Activated CD4-positive, alpha-beta memory T cell treated with anti-CD3 and anti-CD28 coated beads, Interleukin-2, amount 10 ng/mL, durations not matched to agents 7 days and 5 days (primary cell): ENCODE measurements around the gene UBE2D2. TPM values are rescaled to one million over a fixed set of nuclear protein-coding genes. Genes with fewer than 3 reads are reported as not detected.

ENCODE experiments used
- CTCF ChIA-PET: fragments of 350-600 bp; sonication (Branson Sonifier 250); formaldehyde crosslinking; loops from one replicate; lab custom pipeline; 2021; ENCODE audit warnings: antibody characterized with exemption, inconsistent platforms; lab: Charles Lee
- POLR2A ChIA-PET: fragments of 350-600 bp; sonication (Branson Sonifier 250); formaldehyde crosslinking; loops from one replicate; lab custom pipeline; 2021; ENCODE audit warnings: antibody characterized with exemption; lab: Charles Lee
- DNase-seq: peaks from one replicate; pipeline ENCODE4 v3.0.0-alpha.2; 2020
- H3K27ac Mint-ChIP-seq: one replicate; pipeline ENCODE4 v1.8.0; 2021; ENCODE audit warnings: mild to moderate bottlenecking, mixed read lengths
- H3K27me3 Mint-ChIP-seq: one replicate; pipeline ENCODE4 v1.8.0; 2021; ENCODE audit warnings: mixed read lengths
- H3K36me3 Mint-ChIP-seq: one replicate; pipeline ENCODE4 v1.8.0; 2021; ENCODE audit warnings: low read depth, mixed read lengths
- H3K4me1 Mint-ChIP-seq: one replicate; pipeline ENCODE4 v1.8.0; 2021; ENCODE audit warnings: mixed read lengths
- H3K4me3 Mint-ChIP-seq: one replicate; pipeline ENCODE4 v1.8.0; 2021; ENCODE audit warnings: mild to moderate bottlenecking, mixed read lengths
- H3K9me3 Mint-ChIP-seq: one replicate; pipeline ENCODE4 v1.8.0; 2021; ENCODE audit warnings: mixed read lengths
- total RNA-seq, 2 experiments: library from RNA; stranded (reverse); gene quantifications; one replicate each; pipeline ENCODE4 v1.2.3, GENCODE V29; 2021

Gene UBE2D2
- total RNA-seq, 2 experiments from 2014 or later, result 241 to 244 TPM

DNA sequence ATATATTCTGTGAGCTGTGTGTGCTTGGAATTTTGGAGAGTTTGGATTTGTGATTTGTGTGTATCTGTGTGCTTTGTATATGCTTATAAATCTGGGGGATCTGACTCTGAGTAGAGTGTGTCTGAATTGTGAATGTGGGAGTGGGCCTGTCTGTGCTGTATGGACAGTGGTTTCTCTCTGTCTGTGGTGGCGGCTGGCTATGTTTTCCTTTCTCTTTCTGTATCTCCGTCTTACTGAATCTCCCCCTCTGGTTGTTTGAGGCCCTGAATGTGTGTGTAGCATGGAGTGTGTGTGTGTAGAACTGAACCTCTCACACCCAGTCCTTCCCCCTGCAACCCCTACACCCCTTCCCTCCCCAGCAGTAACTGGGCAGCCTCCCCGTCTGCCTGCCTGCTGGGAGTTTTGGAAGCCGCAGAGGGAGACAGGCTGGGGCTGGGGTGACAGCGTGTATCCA is 91.7 kb downstream of the UBE2D2 start:
- Mint-ChIP-seq H3K27ac (no peak overlapping the region), H3K27me3 (peaks cover 38% of the 10 kb centered on the region), H3K4me3 (no peak overlapping the region), H3K36me3 (no peaks in the 10 kb centered on the region), H3K4me1 (peaks cover 33% of the 10 kb centered on the region), H3K9me3 (no peaks in the 10 kb centered on the region)
- ChIA-PET POLR2A (interaction anchor here (1.0 to 1.1 kb wide), 2 partner anchors 48 to 238 kb away, joined by 3 read pairs; no protein-coding TSS in a partner anchor), CTCF (interaction anchor here (1.4 kb wide), 1 partner anchor 19 kb away, joined by 9 read pairs; no protein-coding TSS in a partner anchor)
- DNase-seq, result no peak

DNA sequence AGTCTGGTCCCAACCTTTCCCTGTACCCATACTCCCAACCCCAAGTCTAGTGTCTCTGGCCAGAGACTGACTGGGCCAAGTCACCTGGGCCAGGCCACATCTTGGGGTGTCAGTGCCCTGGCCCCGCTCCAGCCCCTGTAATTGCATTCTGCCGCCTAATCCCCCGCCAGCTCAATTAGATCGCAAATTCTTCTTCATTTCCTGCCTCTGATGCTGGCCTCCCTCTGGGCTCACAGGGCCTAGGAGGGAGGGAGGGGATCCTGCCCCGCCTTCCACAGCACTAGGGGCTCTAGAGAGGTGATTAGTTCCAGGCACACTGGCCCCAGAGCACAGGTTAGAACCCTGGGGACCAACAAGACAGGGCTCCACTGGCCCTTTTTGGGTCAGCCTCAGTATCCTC is 92.5 kb downstream of the UBE2D2 start:
- no peak overlapping the region for H3K4me3 Mint-ChIP-seq
- POLR2A ChIA-PET, result interaction anchor here (1.1 to 1.8 kb wide), 2 partner anchors 9 to 47 kb away, joined by 3 to 4 read pairs; no protein-coding TSS in a partner anchor
- no peak overlapping the region for H3K27ac Mint-ChIP-seq
- H3K9me3 Mint-ChIP-seq, result no peaks in the 10 kb centered on the region
- no peak for DNase-seq
- peaks cover 32% of the 10 kb centered on the region for H3K4me1 Mint-ChIP-seq
- peaks cover 37% of the 10 kb centered on the region for H3K27me3 Mint-ChIP-seq
- H3K36me3 Mint-ChIP-seq, result no peaks in the 10 kb centered on the region
- CTCF ChIA-PET, result interaction anchor here (1.0 to 1.1 kb wide), 2 partner anchors 18 to 20 kb away, joined by 3 read pairs; no protein-coding TSS in a partner anchor

DNA sequence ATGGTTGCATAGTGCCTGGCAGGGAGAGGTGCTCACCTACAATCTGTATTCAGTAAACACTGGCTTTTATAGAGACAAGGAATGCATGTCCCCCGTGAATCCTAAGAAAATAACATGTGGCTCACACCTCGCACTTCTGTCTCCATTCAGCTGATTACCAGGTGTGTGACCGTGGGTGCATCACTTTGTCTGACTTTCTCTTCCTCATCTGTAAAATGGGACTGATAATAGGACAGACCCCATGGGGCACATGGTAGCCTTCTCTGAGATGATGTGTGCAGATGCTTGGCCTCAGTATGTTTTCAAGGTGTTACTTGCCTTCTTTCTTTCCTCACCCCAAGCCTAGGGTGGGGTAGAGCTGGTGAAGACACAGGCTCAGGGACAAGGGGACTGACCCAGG is 93.3 kb downstream of the UBE2D2 start:
- no peak overlapping the region for H3K27ac Mint-ChIP-seq
- ChIA-PET POLR2A (interaction anchor here (0.6 to 1.8 kb wide), 4 partner anchors 10 to 75 kb away, joined by 3 to 4 read pairs (median 3); no protein-coding TSS in a partner anchor), CTCF (interaction anchor here (1.1 to 1.2 kb wide), 2 partner anchors 12 to 21 kb away, joined by 3 to 4 read pairs; no protein-coding TSS in a partner anchor)
- no peaks in the 10 kb centered on the region for H3K9me3 Mint-ChIP-seq
- H3K4me1 Mint-ChIP-seq, result peaks cover 29% of the 10 kb centered on the region
- no peaks in the 10 kb centered on the region for H3K36me3 Mint-ChIP-seq
- peaks cover 33% of the 10 kb centered on the region for H3K27me3 Mint-ChIP-seq
- DNase-seq, result no peak
- no peak overlapping the region for H3K4me3 Mint-ChIP-seq

DNA sequence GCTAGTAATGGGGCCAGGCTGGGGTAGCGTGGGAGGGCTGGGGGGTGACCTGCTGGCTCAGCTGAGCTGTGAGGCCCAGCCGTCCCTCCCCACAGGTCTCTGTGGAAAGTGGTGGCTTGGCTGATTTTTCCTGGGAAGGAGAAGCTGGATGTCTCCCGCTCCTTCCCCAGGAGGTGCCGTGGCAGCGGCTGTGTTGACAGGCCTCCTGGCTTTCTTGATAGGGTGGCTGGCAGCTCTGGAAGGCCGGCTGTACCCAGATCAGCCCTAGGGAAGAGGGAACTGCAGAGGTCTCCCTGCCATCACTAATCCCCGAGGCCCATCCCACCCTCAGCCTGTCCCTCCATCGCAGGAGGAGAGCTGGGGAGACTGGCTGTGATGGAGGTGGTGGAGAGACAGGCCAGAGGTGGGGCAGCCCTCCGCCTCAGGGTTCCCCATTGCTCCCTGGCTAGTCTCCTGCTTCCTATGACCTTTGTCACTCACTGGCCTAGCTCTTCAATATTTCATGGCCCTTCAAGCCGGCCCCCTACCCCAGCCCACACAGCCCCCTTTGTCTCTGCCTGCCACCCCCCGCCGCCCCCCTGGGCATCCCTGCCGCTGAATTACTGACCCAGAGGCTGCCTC is 93.8 kb downstream of the UBE2D2 start:
- CTCF ChIA-PET, result interaction anchor here (0.6 to 1.2 kb wide), 3 partner anchors 12 to 62 kb away, joined by 3 to 4 read pairs (median 3); no protein-coding TSS in a partner anchor
- Mint-ChIP-seq H3K4me1 (peaks cover 23% of the 10 kb centered on the region), H3K27ac (no peak overlapping the region), H3K9me3 (no peaks in the 10 kb centered on the region), H3K27me3 (peaks cover 28% of the 10 kb centered on the region), H3K36me3 (no peaks in the 10 kb centered on the region), H3K4me3 (no peak overlapping the region)
- DNase-seq, result no peak
- POLR2A ChIA-PET, result interaction anchor here (1.2 to 1.8 kb wide), 3 partner anchors 10 to 22 kb away, joined by 3 to 4 read pairs (median 3); no protein-coding TSS in a partner anchor

DNA sequence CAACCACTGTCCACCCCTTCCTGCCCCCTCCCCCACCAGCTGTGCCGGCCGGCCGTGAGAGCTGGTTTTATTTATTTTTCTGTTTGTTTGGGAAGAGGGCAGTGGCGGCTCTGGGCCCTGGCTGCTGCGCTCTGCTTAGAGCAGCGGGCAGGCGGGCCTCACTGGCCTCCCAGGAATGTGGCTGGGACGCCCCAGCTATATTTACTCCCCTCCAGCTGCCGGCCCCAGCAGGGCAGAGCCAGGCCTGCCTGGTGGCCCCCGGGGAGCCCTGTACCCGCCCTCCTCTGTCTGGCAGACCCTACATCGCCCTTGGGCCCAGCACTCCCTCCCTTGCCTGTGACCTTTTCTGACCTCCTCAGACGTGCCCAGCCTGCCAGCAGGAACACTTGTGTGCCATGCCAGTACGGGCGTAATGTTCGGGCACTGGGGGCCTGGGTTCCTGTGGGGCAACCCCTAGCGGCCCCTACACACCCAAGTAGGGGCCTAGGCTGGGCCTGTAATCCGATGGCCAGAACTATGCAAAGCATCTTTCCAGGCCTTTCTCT is 94.7 kb downstream of the UBE2D2 start:
- Mint-ChIP-seq H3K27me3 (peaks cover 22% of the 10 kb centered on the region), H3K9me3 (no peaks in the 10 kb centered on the region), H3K36me3 (no peaks in the 10 kb centered on the region), H3K4me3 (no peak overlapping the region), H3K4me1 (peaks cover 22% of the 10 kb centered on the region), H3K27ac (no peak overlapping the region)
- ChIA-PET POLR2A (no interaction called here), CTCF (interaction anchor here (0.6 kb wide), 1 partner anchor 61 kb away, joined by 3 read pairs; no protein-coding TSS in a partner anchor)
- DNase-seq, result no peak

DNA sequence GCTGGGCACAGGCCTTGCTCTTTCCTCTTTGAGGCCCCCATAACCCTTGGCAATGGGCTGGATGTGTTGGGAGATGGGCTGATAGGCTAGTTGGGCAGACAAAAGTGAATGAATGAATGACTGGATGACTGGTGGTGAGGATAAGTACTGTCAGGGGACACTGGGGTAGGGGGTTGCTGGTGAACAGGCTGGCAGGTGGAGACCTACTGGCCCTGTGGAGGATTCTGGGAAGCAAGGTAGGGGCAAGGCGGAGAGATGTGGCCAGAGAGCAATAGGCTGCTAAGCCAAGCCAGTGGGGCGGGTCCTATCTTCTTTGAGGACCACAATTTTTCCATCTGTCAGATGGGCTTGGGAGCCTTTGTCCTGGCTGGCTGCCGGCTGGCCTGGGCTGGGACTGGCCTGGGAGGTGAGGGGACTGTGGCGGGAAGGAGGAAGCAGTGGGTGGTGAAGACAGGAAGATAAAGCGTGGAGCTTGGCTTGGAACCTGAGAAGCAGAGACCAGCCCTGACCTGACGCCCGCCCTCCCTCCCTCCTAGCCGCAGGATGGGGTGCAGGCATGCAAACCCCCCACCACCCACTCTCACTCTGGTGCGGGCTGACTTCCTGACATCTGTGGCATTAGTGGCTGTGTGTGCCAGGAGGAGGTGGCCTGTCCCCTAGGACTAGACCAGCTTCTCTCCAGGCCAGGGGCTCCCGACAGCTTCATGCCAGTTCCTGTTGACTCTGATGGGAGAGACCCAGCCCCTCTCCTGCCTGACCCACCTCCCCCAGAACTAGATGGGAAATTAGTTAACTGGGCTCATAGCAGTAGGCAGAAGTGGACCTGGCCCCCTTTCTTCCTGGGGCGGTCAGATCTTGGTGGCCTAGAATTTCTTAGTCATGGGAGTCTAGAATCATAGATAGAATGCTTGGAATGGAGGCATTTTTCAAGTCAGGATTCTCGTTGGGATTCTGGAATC is 96.5 kb downstream of the UBE2D2 start:
- Mint-ChIP-seq H3K27me3 (peaks cover 4% of the 10 kb centered on the region), H3K9me3 (no peaks in the 10 kb centered on the region), H3K36me3 (no peaks in the 10 kb centered on the region), H3K4me1 (peaks cover 7% of the 10 kb centered on the region), H3K27ac (no peak overlapping the region), H3K4me3 (no peak overlapping the region)
- no peak for DNase-seq
- ChIA-PET POLR2A (interaction anchor here (1.0 kb wide), 1 partner anchor 30 kb away, joined by 3 read pairs; no protein-coding TSS in a partner anchor), CTCF (no interaction called here)

DNA sequence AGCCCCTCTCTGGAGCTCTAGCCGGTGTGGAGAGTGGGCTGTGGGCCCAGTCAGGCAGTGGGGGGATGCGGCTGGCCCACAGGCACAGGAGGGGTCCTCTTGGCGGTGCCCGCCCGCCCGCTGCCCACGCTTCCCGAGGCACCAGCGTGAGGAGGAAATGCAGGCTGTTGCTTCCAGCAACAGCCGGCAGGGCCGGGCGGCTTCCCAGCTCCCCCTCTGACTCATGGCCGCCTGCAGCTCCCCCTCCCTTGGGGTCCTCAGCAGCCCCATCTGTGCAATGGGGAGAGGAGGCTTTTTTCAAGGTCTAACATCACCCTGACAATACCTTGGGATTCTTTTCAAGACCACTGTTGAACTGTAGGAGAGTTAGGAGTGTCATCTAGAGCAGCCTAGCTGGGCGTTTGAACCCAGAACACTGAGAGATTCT is 97.4 kb downstream of the UBE2D2 start:
- no peaks in the 10 kb centered on the region for H3K9me3 Mint-ChIP-seq
- H3K4me1 Mint-ChIP-seq, result peaks cover 2% of the 10 kb centered on the region
- CTCF ChIA-PET, result interaction anchor here (1.4 kb wide), 1 partner anchor 107 kb away, joined by 3 read pairs; no protein-coding TSS in a partner anchor
- H3K27ac Mint-ChIP-seq, result no peak overlapping the region
- no peak for DNase-seq
- POLR2A ChIA-PET, result interaction anchor here (1.0 kb wide), 1 partner anchor 31 kb away, joined by 3 read pairs; no protein-coding TSS in a partner anchor
- H3K36me3 Mint-ChIP-seq, result no peaks in the 10 kb centered on the region
- H3K27me3 Mint-ChIP-seq, result no peaks in the 10 kb centered on the region
- no peak overlapping the region for H3K4me3 Mint-ChIP-seq

DNA sequence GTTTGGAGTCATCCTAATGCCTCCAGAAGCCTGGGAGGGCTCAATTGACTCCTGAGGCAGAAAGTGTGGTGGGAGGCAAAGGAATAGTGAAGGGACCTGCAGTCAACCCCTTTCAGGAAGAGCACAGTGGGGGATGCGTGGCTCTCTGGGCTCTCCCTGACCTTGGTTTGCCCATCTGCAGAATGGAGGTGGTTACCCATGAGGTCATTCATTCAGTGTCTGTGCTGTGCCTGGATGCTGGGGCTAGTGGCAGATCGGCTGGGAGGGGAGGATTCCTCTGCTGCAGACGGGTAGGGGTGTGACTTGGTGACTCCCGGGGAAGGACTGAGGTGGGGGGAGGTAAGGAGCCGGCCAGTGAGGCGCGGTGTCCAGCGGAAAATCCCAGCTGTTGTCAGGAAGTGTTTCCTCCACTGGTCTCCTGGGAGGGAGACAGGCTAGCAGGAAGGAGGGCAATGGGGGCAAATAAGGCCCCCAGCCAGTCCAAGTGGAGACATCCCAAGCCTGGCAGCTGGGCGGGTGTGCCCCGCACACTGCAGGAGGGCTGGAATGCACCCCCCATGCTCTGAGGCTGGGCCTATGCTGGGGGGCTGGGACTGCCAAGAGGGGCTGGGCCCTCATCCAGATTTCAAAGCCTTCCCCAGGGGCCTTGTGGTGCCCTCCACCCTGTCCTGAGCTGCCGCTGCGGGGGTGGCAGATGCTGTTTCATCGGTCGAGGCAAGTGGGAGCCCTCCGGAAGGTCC is 98.0 kb downstream of the UBE2D2 start:
- Mint-ChIP-seq H3K4me1 (peaks cover 2% of the 10 kb centered on the region), H3K9me3 (no peaks in the 10 kb centered on the region), H3K27ac (no peak overlapping the region), H3K4me3 (no peak overlapping the region), H3K27me3 (no peaks in the 10 kb centered on the region), H3K36me3 (no peaks in the 10 kb centered on the region)
- DNase-seq, result no peak
- ChIA-PET POLR2A (interaction anchor here (1.0 kb wide), 1 partner anchor 32 kb away, joined by 3 read pairs; no protein-coding TSS in a partner anchor), CTCF (interaction anchor here (1.4 kb wide), 2 partner anchors 31 to 106 kb away, joined by 3 to 5 read pairs; no protein-coding TSS in a partner anchor)

DNA sequence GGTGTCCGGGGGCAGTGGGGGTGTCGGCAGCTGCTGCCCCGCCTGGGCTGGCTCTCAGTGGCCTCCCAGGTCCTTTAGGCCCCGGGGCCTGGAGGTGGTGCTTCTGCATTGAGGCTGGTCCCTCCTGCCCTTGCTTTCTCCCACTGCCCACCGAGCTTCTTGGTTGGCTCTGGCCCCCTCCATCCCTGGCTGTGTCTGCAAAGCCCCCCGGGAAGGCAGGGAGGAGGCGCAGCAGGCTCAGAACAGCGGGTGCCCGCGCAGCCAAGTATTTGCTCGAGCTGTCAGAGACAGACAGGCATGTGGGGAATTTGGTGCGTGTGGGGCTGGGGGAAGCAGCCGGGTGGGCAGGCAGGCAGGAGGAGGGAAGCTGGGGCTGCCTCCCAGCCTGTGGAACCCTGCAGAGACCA is 98.6 kb downstream of the UBE2D2 start:
- peaks cover 2% of the 10 kb centered on the region for H3K4me1 Mint-ChIP-seq
- ChIA-PET POLR2A (interaction anchor here (2.1 kb wide), 1 partner anchor 16 kb away, joined by 5 read pairs; no protein-coding TSS in a partner anchor), CTCF (interaction anchor here (1.4 kb wide), 2 partner anchors 31 to 106 kb away, joined by 3 to 5 read pairs; no protein-coding TSS in a partner anchor)
- no peak overlapping the region for H3K4me3 Mint-ChIP-seq
- H3K27me3 Mint-ChIP-seq, result no peaks in the 10 kb centered on the region
- no peak overlapping the region for H3K27ac Mint-ChIP-seq
- no peak for DNase-seq
- no peaks in the 10 kb centered on the region for H3K9me3 Mint-ChIP-seq
- H3K36me3 Mint-ChIP-seq, result no peaks in the 10 kb centered on the region

DNA sequence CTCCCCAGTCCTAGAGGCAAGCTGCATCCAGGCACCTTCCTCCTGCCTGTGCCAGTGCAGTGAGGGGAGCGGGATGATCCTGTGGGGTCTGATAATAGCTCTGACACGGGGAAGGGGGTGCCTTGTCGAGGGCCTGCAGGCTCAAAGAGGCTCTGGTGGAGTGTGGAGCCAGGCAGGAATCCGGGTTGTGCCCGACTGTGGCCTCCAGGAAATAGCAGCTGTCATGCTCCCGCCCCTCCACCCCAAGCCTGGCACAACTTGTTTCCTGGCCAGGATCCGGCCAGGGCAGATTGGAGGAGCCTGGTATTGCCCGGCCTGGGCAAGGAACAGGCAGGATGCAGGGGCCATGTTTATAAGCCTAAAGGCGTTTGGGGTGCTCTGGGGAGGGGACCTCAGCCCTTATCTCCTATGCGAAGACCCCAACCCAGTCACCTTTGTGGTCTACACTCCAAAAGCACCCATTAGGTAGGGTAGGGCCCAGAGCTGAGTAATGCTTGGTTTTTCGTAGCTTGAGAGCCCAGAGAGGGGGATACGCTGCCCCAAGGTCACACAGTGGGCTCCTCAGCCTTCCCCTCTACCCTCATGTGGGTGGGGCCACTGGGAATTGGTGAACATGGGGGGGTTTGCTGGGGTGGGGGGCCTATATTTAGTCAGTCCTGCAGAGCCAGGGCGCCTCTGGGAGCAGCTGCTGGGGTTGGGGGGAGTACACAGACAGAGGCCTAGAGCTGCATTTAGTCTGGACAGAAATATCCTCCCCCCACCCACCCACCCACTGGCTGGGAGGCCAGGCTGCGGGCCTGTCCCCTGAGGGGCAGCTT is 99.2 kb downstream of the UBE2D2 start:
- Mint-ChIP-seq H3K27ac (no peak overlapping the region), H3K4me3 (no peak overlapping the region), H3K27me3 (no peaks in the 10 kb centered on the region), H3K36me3 (no peaks in the 10 kb centered on the region), H3K4me1 (peaks cover 2% of the 10 kb centered on the region), H3K9me3 (no peaks in the 10 kb centered on the region)
- POLR2A ChIA-PET, result interaction anchor here (2.1 kb wide), 1 partner anchor 16 kb away, joined by 5 read pairs; no protein-coding TSS in a partner anchor
- CTCF ChIA-PET, result interaction anchor here (1.4 kb wide), 1 partner anchor 30 kb away, joined by 5 read pairs; no protein-coding TSS in a partner anchor
- no peak for DNase-seq
